ENCODE results near the gene ZHX3. TPM values are rescaled to one million over a fixed set of nuclear protein-coding genes. Genes with fewer than 3 reads are reported as not detected.

ZHX3 gene
- polyA plus RNA-seq, 1 experiment, result 24.1 TPM

GRCh38 chr20:41279546-41280225 is 37.8 kb downstream of the ZHX3 start:
- no peak overlapping the region for H3K4me3 ChIP-seq (ENCODE audit: low read depth, low read length)
- ChIA-PET POLR2A (no interaction called here), CTCF (interaction anchor here (0.6 to 1.2 kb wide), 3 partner anchors 13 to 57 kb away, joined by 3 read pairs; no protein-coding TSS in a partner anchor)
- DNase-seq (ENCODE audit: low read depth, low spot score), result no peak
- H3K27me3 ChIP-seq (ENCODE audit: control insufficient read depth, insufficient read depth, low read length), result no peaks in the 10 kb centered on the region
- no peak overlapping the region for H3K27ac ChIP-seq (ENCODE audit: low read depth, low read length)
- no peak for TF ChIP-seq CTCF (IDR thresholded peaks at IDR 0.05; ENCODE audit: low read depth, low read length)
- H3K9me3 ChIP-seq (ENCODE audit: control insufficient read depth, insufficient read depth, low read length), result no peaks in the 10 kb centered on the region

- TF ChIP-seq CTCF (IDR thresholded peaks at IDR 0.05; ENCODE audit: low read depth, low read length), result no peak
- POLR2A ChIA-PET, result interaction anchor here (0.7 kb wide), 1 partner anchor 171 kb away, joined by 3 read pairs; no protein-coding TSS in a partner anchor
- CTCF ChIA-PET, result interaction anchor here (0.6 kb wide), 1 partner anchor 56 kb away, joined by 3 read pairs; no protein-coding TSS in a partner anchor
- Histone ChIP-seq H3K27ac (ENCODE audit: low read depth, low read length) (no peak overlapping the region), H3K9me3 (ENCODE audit: control insufficient read depth, insufficient read depth, low read length) (no peaks in the 10 kb centered on the region), H3K27me3 (ENCODE audit: control insufficient read depth, insufficient read depth, low read length) (no peaks in the 10 kb centered on the region), H3K4me3 (ENCODE audit: low read depth, low read length) (no peak overlapping the region)
- no peak for DNase-seq (ENCODE audit: low read depth, low spot score)
Observed at GRCh38 chr20:41278936-41279335, 38.6 kb downstream of the ZHX3 start.

- Histone ChIP-seq H3K9me3 (ENCODE audit: control insufficient read depth, insufficient read depth, low read length) (no peaks in the 10 kb centered on the region), H3K4me3 (ENCODE audit: low read depth, low read length) (no peak overlapping the region), H3K27me3 (ENCODE audit: control insufficient read depth, insufficient read depth, low read length) (no peaks in the 10 kb centered on the region), H3K27ac (ENCODE audit: low read depth, low read length) (no peak overlapping the region)
- no peak for TF ChIP-seq CTCF (IDR thresholded peaks at IDR 0.05; ENCODE audit: low read depth, low read length)
- ChIA-PET CTCF (interaction anchor here (1.4 kb wide), 1 partner anchor 44 kb away, joined by 6 read pairs; no protein-coding TSS in a partner anchor), POLR2A (no interaction called here)
- DNase-seq (ENCODE audit: low read depth, low spot score), result no peak
Observed at GRCh38 chr20:41277049-41277448, 40.5 kb downstream of the ZHX3 start.

DNA sequence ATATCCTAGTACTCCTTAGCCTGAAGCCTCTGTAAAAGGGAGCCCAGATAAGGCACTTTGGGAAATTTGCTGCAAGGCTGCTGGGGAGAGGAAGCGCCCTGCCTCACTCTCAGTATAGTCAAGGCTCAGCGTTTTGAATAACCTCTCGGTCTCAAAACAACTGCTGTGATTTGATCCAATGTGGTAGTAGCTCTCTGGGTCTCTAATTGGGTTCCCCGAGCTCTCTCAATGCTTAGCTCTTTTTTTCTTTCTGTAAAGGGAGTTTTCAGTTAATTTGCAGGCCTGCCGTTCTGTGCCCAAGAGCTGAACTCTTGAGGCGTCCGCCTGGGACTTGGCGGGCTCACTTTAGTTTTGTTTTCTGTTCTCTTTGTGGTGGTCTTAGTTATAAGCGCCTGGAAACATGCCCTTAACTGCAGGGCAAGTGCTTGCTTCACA is 41.2 kb downstream of the ZHX3 start:
- Histone ChIP-seq H3K9me3 (ENCODE audit: control insufficient read depth, insufficient read depth, low read length) (no peaks in the 10 kb centered on the region), H3K27ac (ENCODE audit: low read depth, low read length) (no peak overlapping the region), H3K27me3 (ENCODE audit: control insufficient read depth, insufficient read depth, low read length) (no peaks in the 10 kb centered on the region), H3K4me3 (ENCODE audit: low read depth, low read length) (no peak overlapping the region)
- ChIA-PET POLR2A (interaction anchor here (0.6 kb wide), 1 partner anchor 32 kb away, joined by 3 read pairs; no protein-coding TSS in a partner anchor), CTCF (interaction anchor here (1.3 to 1.4 kb wide), 2 partner anchors 43 to 103 kb away, joined by 3 to 6 read pairs; no protein-coding TSS in a partner anchor)
- no peak for DNase-seq (ENCODE audit: low read depth, low spot score)
- TF ChIP-seq CTCF (IDR thresholded peaks at IDR 0.05; ENCODE audit: low read depth, low read length), result no peak

GRCh38 chr20:41275301-41275731 is 42.2 kb downstream of the ZHX3 start:
- Histone ChIP-seq H3K9me3 (ENCODE audit: control insufficient read depth, insufficient read depth, low read length) (no peaks in the 10 kb centered on the region), H3K27me3 (ENCODE audit: control insufficient read depth, insufficient read depth, low read length) (no peaks in the 10 kb centered on the region), H3K27ac (ENCODE audit: low read depth, low read length) (no peak overlapping the region), H3K4me3 (ENCODE audit: low read depth, low read length) (no peak overlapping the region)
- peak; percentile 13 for DNase-seq (ENCODE audit: low read depth, low spot score)
- CTCF ChIA-PET, result interaction anchor here (1.3 kb wide), 1 partner anchor 102 kb away, joined by 3 read pairs; no protein-coding TSS in a partner anchor
- POLR2A ChIA-PET, result no interaction called here
- TF ChIP-seq CTCF (IDR thresholded peaks at IDR 0.05; ENCODE audit: low read depth, low read length), result no peak

Measured in AG04450 (cell line).